ENCODE results near the gene ADAM15.

ADAM15 gene

GRCh38 chr1:155048449-155049334 is 2.4 kb upstream of the ADAM15 start:
- no peak for DNase-seq (ENCODE audit: low spot score)
- TF ChIP-seq CTCF (IDR thresholded peaks at IDR 0.05; ENCODE audit: extremely low read depth, missing control alignments): no peak

GRCh38 chr1:155049651-155050559 is 1.2 kb upstream of the ADAM15 start:
- no peak for DNase-seq (ENCODE audit: low spot score)

GRCh38 chr1:155051342-155051776 is 243 bp downstream of the ADAM15 start:
- DNase-seq (ENCODE audit: low spot score): no peak

More at GRCh38 chr1:155049651-155050559, 1.2 kb upstream of the ADAM15 start:
- TF ChIP-seq CTCF (IDR thresholded peaks at IDR 0.05; ENCODE audit: extremely low read depth, missing control alignments): no peak

GRCh38 chr1:155051777-155052398 is 772 bp downstream of the ADAM15 start:
- peak; percentile 57 for DNase-seq (ENCODE audit: low spot score)
- TF ChIP-seq CTCF (IDR thresholded peaks at IDR 0.05; ENCODE audit: extremely low read depth, missing control alignments): no peak

More at GRCh38 chr1:155051342-155051776, 243 bp downstream of the ADAM15 start:
- TF ChIP-seq CTCF (IDR thresholded peaks at IDR 0.05; ENCODE audit: extremely low read depth, missing control alignments): no peak

DNA sequence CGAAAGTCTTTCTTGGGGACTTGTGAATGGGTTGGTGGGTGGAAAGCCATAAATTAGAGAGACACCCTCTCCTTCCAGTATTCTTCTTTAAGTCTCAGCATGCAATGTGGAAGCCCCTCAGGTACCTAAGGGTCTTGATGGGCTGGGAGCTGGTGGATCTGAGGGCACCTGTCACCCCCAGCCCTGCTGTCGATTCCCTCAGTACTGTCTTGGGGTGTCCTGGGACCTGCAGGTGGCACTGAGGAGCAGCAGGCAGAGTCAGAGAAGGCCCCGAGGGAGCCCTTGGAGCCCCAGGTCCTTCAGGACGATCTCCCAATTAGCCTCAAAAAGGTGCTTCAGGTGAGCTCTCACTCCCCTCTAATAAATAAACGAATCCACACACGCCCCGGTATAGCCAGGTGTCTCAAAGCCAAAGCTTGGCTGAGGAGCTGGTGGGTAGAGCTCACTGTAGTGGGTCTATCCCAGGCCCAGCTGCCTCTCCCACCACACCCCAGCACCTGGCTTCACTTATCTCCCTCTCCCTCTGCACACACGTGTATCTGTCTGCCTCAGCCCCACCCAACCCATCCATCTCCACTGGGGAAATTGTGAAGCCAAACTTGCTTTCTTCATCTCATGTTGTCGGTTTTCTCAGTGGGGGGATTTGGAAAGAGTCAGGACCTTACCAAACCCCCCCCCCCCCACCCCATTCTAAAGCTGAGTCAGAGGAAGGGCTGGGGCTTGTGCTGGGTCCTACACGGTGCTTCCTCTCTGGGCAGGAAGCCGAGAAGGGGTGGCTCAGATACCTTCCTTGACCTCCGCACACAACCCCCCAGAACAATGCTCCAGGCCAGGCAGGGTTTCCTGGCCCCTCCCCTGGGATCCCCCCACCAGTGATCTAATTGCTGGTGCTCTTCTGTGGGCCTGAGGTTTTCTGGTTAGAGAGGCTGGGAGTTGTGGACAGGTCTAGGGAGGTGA is 1.6 kb downstream of the ADAM15 start:
- DNase-seq (ENCODE audit: low spot score): peak; percentile 64
- peak; percentile 42 for TF ChIP-seq CTCF (IDR thresholded peaks at IDR 0.05; ENCODE audit: extremely low read depth, missing control alignments)

GRCh38 chr1:155053531-155054105 is 2.5 kb downstream of the ADAM15 start:
- no peak for DNase-seq (ENCODE audit: low spot score)
- no peak for TF ChIP-seq CTCF (IDR thresholded peaks at IDR 0.05; ENCODE audit: extremely low read depth, missing control alignments)
